GM21390 (cell line): ENCODE results near the gene TIMP3.
"Not testable (repeated sequence)": the region's sequence is repeated elsewhere in the genome, so short reads cannot be mapped to it uniquely, and the experiment has no call there.

Source experiments
- ATAC-seq: cut with Tn5 transposase; IDR thresholded peaks from one replicate; pipeline ENCODE4 v1.9.1; 2021; ENCODE audit not compliant: unreplicated experiment

TIMP3 gene

GRCh38 chr22:32801537-32802236, at the start of gene TIMP3:
TIMP3 (plus strand) TSS chr22:32801705; CDS start chr22:32802002, 297 bp downstream.
- no peak for ATAC-seq

GRCh38 chr22:32752326-32752725, 49.2 kb upstream of the TIMP3 start:
- ATAC-seq = no peak

GRCh38 chr22:32752816-32753520, 48.5 kb upstream of the TIMP3 start:
- no peak for ATAC-seq

GRCh38 chr22:32753591-32753990, 47.9 kb upstream of the TIMP3 start:
- ATAC-seq = no peak

- ATAC-seq = no peak
Observed at GRCh38 chr22:32754413-32755041, 47.0 kb upstream of the TIMP3 start.

GRCh38 chr22:32757086-32757762, 44.3 kb upstream of the TIMP3 start:
- not testable (repeated sequence) for ATAC-seq

- no peak for ATAC-seq
Observed at GRCh38 chr22:32758866-32759385, 42.6 kb upstream of the TIMP3 start.

GRCh38 chr22:32760396-32760795, 41.1 kb upstream of the TIMP3 start:
- no peak for ATAC-seq

GRCh38 chr22:32760815-32761214, 40.7 kb upstream of the TIMP3 start:
- no peak for ATAC-seq

- ATAC-seq = no peak
Observed at GRCh38 chr22:32761251-32761903, 40.1 kb upstream of the TIMP3 start.

GRCh38 chr22:32764330-32765131, 37.0 kb upstream of the TIMP3 start:
- ATAC-seq = no peak

- no peak for ATAC-seq
Observed at GRCh38 chr22:32765132-32765618, 36.3 kb upstream of the TIMP3 start.

GRCh38 chr22:32771756-32772155, 29.7 kb upstream of the TIMP3 start:
- no peak for ATAC-seq

- ATAC-seq = no peak
Observed at GRCh38 chr22:32775957-32776356, 25.5 kb upstream of the TIMP3 start.

- ATAC-seq = no peak
Observed at GRCh38 chr22:32776397-32776796, 25.1 kb upstream of the TIMP3 start.

GRCh38 chr22:32776802-32777201, 24.7 kb upstream of the TIMP3 start:
- ATAC-seq = no peak

GRCh38 chr22:32777987-32778386, 23.5 kb upstream of the TIMP3 start:
- no peak for ATAC-seq

GRCh38 chr22:32780726-32781310, 20.7 kb upstream of the TIMP3 start:
- ATAC-seq = no peak

GRCh38 chr22:32781695-32782094, 19.8 kb upstream of the TIMP3 start:
- no peak for ATAC-seq
